NT2/D1 (cell line): ENCODE measurements around the gene SCD.

ENCODE experiments used
- DNase-seq: peaks from one replicate; pipeline ENCODE4 v3.0.0-alpha.2; 2011; ENCODE audit warnings: low read depth, low spot score
- H3K27me3 ChIP-seq: 2 replicates; pipeline ENCODE4 v1.6.0; 2011; ENCODE audit warnings: mild to moderate bottlenecking; ENCODE audit not compliant: insufficient read length, insufficient read depth
- H3K36me3 ChIP-seq: 2 replicates; pipeline ENCODE4 v1.6.1; 2011; ENCODE audit warnings: mild to moderate bottlenecking, low read length, mixed read lengths; ENCODE audit not compliant: insufficient read depth, insufficient read length
- H3K4me1 ChIP-seq: 2 replicates; pipeline ENCODE4 v1.5.1; 2011; ENCODE audit not compliant: insufficient read depth, insufficient read length
- H3K4me3 ChIP-seq: 2 replicates; pipeline ENCODE4 v1.5.1; 2011; ENCODE audit warnings: low read depth; ENCODE audit not compliant: insufficient read length
- H3K9ac ChIP-seq: 2 replicates; pipeline ENCODE4 v1.6.0; 2011; ENCODE audit warnings: low read depth; ENCODE audit not compliant: insufficient read length
- H3K9me3 ChIP-seq: 2 replicates; pipeline ENCODE4 v1.5.1; 2011; ENCODE audit warnings: mild to moderate bottlenecking, low read length; ENCODE audit not compliant: insufficient read depth
- SUZ12 ChIP-seq: IDR thresholded peaks from 2 replicates; pipeline ENCODE4 v1.6.1; 2011; ENCODE audit not compliant: insufficient read length, insufficient read depth; ENCODE audit errors: extremely low read depth
- YY1 ChIP-seq: IDR thresholded peaks from 2 replicates; pipeline ENCODE4 v1.6.1; 2011; ENCODE audit not compliant: insufficient read length, insufficient read depth
- ZNF274 ChIP-seq: IDR thresholded peaks from 2 replicates; pipeline ENCODE4 v1.6.1; 2011; ENCODE audit warnings: mild to moderate bottlenecking, low read depth, low read length

Gene SCD

DNA sequence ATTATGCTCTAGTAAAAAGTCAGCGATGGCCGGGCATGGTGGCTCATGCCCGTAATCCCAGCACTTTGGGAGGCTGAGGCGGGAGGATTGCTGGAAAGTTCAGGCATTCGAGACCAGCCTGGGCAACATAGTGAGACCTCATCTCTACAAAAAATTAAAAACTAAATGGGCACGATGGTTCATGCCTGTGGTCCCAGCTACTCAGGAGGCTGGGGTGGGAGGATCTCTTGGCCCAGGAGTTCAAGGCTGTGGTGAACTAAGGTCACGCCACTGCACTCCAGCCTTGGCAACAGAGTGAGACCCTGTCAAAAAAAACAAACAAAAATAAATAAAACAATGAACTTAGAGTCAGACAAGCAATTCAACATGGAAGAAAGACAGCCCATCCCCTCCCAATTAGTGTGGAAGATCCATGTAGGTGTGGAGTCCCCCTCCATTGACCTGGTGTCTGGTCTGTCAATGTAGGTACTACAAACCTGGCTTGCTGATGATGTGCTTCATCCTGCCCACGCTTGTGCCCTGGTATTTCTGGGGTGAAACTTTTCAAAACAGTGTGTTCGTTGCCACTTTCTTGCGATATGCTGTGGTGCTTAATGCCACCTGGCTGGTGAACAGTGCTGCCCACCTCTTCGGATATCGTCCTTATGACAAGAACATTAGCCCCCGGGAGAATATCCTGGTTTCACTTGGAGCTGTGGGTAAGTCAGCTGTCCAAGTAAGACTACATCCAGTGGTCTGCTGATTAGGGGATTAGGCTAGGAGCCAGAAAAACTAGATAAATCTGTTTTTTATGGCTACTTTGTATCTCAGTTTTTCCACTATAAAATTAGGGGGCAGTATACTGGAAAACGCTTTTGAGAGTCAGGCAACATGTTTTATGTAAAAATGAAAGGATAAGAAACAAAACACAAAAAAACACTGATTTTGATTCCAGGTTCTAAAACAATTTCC is 9.3 kb downstream of the SCD start:
- Histone ChIP-seq H3K4me1 (peaks cover 12% of the 10 kb centered on the region), H3K4me3 (no peak overlapping the region), H3K36me3 (peaks cover 91% of the 10 kb centered on the region), H3K9ac (no peak overlapping the region), H3K9me3 (no peaks in the 10 kb centered on the region), H3K27me3 (no peaks in the 10 kb centered on the region)
- no peak for TF ChIP-seq ZNF274
- no peak for TF ChIP-seq SUZ12
- no peak for TF ChIP-seq YY1
- no peak for DNase-seq

DNA sequence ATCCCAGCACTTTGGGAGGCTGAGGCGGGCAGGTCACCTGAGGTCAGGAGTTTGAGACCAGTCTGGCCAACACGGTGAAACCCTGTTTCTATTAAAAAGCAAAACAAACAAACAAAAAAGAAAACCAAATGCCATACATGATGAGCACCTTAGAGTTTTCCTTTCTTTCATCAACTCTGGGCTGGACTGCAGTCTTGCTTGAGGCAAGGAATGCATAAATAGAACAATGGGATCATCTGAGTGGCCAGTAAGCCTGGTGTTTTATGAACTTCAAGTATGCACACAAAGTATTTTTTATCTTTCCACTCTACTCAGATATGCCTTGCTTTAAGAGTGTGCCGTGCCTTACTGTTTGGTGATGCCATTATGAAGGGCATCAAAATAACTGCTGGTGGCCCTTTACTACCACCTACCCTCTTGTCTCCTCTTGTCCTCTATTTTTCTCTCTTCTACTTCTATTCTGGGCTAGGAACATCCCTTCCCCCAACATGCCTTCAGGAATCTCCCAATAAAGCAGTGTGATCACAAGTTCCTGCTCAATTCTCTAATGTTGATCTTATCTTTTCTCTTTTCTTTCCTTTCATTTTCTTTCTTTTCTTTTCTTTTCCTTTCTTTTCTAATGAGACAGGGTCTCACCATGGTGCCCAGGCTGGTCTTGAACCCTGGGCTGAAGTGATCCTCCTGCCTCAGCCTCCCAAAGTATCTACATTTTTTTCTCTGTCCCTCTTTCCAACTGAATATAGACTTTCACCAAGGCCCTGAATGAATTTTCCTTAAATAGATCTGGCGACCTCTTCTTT is 10.2 kb downstream of the SCD start:
- Histone ChIP-seq H3K36me3 (peaks cover 88% of the 10 kb centered on the region), H3K27me3 (no peaks in the 10 kb centered on the region), H3K4me3 (no peak overlapping the region), H3K9me3 (no peaks in the 10 kb centered on the region), H3K4me1 (peaks cover 7% of the 10 kb centered on the region), H3K9ac (no peak overlapping the region)
- no peak for DNase-seq
- TF ChIP-seq YY1, result no peak
- no peak for TF ChIP-seq ZNF274
- TF ChIP-seq SUZ12, result no peak

DNA sequence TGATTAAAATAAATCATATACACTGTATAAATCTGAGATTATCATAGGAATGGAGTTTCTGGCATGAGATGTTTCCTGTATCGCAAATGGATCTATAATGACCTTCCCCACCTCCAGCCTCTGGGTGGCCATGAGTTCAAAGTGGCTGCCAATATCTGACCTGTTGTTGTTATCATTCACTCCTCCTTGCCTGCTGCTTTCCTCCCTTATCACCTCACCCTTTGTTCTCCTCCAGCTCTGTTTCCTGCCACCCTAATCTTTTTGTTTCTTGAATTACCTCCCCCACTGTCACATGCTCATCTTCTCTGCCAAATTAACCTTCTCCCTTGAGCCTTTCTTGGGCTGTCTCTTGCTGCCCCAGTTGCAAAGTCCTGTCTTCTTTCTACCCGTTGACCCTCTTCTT is 12.0 kb downstream of the SCD start:
- Histone ChIP-seq H3K9me3 (no peaks in the 10 kb centered on the region), H3K9ac (no peak overlapping the region), H3K4me3 (no peak overlapping the region), H3K27me3 (no peaks in the 10 kb centered on the region), H3K4me1 (peaks cover 9% of the 10 kb centered on the region), H3K36me3 (peaks cover 88% of the 10 kb centered on the region)
- DNase-seq, result no peak
- TF ChIP-seq YY1 (no peak), SUZ12 (no peak), ZNF274 (no peak)

DNA sequence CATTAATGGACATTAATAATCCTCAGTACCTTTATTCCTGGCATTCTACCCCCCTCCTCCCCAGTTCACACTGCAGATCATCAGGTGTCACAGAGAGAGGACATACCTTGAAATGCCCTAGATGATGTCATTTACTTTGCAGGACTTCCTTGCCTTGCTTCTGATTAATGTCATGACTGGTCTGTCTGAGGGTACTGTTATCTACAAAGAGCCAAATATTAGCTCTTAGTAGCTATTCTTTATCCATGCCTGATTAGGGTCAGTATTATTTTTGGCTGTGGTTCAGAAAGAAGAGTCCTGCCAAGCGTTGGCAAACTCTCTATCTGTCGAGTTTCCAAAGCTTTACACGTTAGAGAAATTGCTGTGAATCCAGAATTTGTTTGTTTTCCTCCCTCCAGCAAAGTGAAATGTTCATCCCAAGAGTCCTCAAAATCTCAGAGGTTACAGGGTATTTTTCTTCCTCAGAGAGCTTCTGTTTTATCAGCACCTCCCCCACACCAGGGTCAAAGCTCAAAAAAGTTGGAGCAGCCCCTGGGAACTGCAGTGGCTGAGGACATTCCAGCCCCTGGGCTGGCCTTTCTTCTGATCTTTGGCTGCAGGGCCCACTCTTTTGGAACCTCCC is 12.6 kb downstream of the SCD start:
- Histone ChIP-seq H3K9me3 (no peaks in the 10 kb centered on the region), H3K4me3 (no peak overlapping the region), H3K9ac (no peak overlapping the region), H3K4me1 (peaks cover 6% of the 10 kb centered on the region), H3K27me3 (no peaks in the 10 kb centered on the region), H3K36me3 (peaks cover 84% of the 10 kb centered on the region)
- DNase-seq, result no peak
- TF ChIP-seq SUZ12 (no peak), ZNF274 (no peak), YY1 (no peak)

DNA sequence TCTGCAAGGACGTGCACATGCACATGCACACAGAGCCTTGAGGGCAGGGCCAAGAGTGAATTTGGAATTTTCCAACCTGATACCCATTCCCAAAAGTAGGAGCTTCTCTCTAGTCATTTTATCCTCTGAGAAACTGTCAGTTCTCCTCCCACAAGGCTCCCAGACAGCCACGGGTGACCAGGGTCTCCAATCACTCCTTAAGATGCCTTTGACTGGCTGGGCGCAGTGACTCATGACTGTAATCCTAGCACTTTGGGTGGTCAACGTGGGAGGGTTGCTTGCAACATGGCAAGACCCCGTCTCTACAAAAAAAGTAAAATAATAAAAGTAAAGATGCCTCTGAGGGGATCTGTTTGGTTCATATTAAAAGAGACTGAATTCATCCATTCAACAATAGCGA is 13.2 kb downstream of the SCD start:
- Histone ChIP-seq H3K9me3 (no peaks in the 10 kb centered on the region), H3K4me3 (no peak overlapping the region), H3K36me3 (peaks cover 78% of the 10 kb centered on the region), H3K27me3 (no peaks in the 10 kb centered on the region), H3K4me1 (peaks cover 6% of the 10 kb centered on the region), H3K9ac (no peak overlapping the region)
- no peak for DNase-seq
- no peak for TF ChIP-seq ZNF274
- TF ChIP-seq YY1, result no peak
- TF ChIP-seq SUZ12, result no peak

- no peak for DNase-seq
- Histone ChIP-seq H3K27me3 (no peaks in the 10 kb centered on the region), H3K9me3 (no peaks in the 10 kb centered on the region), H3K36me3 (peaks cover 52% of the 10 kb centered on the region), H3K4me1 (peaks cover 2% of the 10 kb centered on the region), H3K9ac (peak overlapping the region; percentile 50), H3K4me3 (no peak overlapping the region)
- TF ChIP-seq SUZ12 (no peak), YY1 (no peak), ZNF274 (no peak)
Observed at GRCh38 chr10:100362570-100363496, 15.8 kb downstream of the SCD start.
